PFSK-1 (cell line): ENCODE results near the gene TMEM220.

ENCODE experiments used
- FOXP2 ChIP-seq: optimal IDR thresholded peaks from 2 replicates; pipeline ENCODE3; 2011; ENCODE audit warnings: borderline replicate concordance, control low read depth, inconsistent platforms; ENCODE audit not compliant: insufficient read depth; ENCODE audit errors: extremely low read length, extremely low read depth
- POLR2AphosphoS5 ChIP-seq: IDR thresholded peaks from 2 replicates; pipeline ENCODE4 v1.6.1; 2012; ENCODE audit warnings: low read depth, mild to moderate bottlenecking, control low read depth, low read length, moderate library complexity
- SIN3A ChIP-seq: IDR thresholded peaks from 2 replicates; pipeline ENCODE4 v1.6.1; 2012; ENCODE audit warnings: mild to moderate bottlenecking, low read length, moderate library complexity, borderline replicate concordance; ENCODE audit not compliant: insufficient read depth
- TAF1 ChIP-seq: IDR thresholded peaks from 2 replicates; pipeline ENCODE4 v1.6.1; 2012; ENCODE audit warnings: low read length, control low read depth, borderline replicate concordance; ENCODE audit not compliant: insufficient read depth
- TF ChIP-seq, protein P1 (sequence below), 2 experiments: IDR thresholded peaks; 2 replicates each; pipeline versions ENCODE4 v1.6.1 to v1.8.0; 2011 to 2012; ENCODE audit warnings: low read depth in 2 of 2, low read length in 2 of 2, control low read depth in 1 of 2, inconsistent platforms in 1 of 2, mild to moderate bottlenecking in 1 of 2, moderate library complexity in 1 of 2; ENCODE audit not compliant: insufficient read depth in 1 of 2

DNA sequence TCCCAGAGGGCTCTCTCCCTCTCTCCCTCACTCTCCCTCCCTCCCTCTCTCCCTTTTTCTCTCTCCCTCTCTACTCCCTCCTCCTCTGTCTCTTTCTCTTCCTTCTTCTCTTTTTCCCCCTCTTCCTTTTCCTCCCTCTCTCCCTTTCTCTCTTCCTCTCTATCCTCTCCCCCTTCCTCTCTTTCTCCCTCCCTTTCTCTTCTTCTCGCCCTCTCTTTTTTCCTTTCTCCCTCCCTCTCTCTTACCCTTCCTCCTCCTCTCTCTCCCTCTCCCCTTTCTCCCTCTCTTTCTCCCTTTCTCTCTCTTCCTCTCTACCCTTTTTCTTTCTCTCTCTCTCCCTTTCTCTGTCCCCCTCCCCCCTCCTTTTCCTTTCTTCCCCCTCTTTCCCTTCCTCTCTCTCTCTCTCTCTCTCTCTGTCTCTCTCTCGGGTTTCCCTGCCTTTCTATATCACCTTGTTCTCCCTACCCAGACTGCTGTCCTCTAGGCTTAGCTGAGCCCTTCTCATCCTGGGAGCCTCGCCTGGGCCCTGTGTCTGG lies 25.8 kb upstream of the TMEM220 start:
- TF ChIP-seq POLR2AphosphoS5, result no peak
- TF ChIP-seq, protein P1, sequence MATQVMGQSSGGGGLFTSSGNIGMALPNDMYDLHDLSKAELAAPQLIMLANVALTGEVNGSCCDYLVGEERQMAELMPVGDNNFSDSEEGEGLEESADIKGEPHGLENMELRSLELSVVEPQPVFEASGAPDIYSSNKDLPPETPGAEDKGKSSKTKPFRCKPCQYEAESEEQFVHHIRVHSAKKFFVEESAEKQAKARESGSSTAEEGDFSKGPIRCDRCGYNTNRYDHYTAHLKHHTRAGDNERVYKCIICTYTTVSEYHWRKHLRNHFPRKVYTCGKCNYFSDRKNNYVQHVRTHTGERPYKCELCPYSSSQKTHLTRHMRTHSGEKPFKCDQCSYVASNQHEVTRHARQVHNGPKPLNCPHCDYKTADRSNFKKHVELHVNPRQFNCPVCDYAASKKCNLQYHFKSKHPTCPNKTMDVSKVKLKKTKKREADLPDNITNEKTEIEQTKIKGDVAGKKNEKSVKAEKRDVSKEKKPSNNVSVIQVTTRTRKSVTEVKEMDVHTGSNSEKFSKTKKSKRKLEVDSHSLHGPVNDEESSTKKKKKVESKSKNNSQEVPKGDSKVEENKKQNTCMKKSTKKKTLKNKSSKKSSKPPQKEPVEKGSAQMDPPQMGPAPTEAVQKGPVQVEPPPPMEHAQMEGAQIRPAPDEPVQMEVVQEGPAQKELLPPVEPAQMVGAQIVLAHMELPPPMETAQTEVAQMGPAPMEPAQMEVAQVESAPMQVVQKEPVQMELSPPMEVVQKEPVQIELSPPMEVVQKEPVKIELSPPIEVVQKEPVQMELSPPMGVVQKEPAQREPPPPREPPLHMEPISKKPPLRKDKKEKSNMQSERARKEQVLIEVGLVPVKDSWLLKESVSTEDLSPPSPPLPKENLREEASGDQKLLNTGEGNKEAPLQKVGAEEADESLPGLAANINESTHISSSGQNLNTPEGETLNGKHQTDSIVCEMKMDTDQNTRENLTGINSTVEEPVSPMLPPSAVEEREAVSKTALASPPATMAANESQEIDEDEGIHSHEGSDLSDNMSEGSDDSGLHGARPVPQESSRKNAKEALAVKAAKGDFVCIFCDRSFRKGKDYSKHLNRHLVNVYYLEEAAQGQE (IDR thresholded peaks at IDR 0.05; ENCODE audit: insufficient read depth in 1 of 2, low read depth in 2 of 2, low read length in 2 of 2), result no peak
- no peak for TF ChIP-seq FOXP2
- no peak for TF ChIP-seq TAF1
- TF ChIP-seq SIN3A, result no peak
